Mucosa of rectum (tissue), 2 donors: ENCODE measurements around the gene HDAC9.

Experiments used
- H3K27ac ChIP-seq, 2 donors: one replicate each; pipeline ENCODE4 v1.7.0; 2013; ENCODE audit warnings: inconsistent platforms in 2 of 2, low read depth in 2 of 2, low read length in 2 of 2
- H3K27me3 ChIP-seq, 2 donors: one replicate each; pipeline ENCODE4 v1.7.0; 2013; ENCODE audit warnings: low read length in 2 of 2; ENCODE audit not compliant: control insufficient read depth in 2 of 2, insufficient read depth in 2 of 2
- H3K36me3 ChIP-seq, 2 donors: one replicate each; pipeline ENCODE4 v1.7.0; 2013; ENCODE audit warnings: low read length in 2 of 2; ENCODE audit not compliant: control insufficient read depth in 2 of 2, insufficient read depth in 2 of 2
- H3K4me1 ChIP-seq, 2 donors: one replicate each; pipeline ENCODE4 v1.7.0; 2013; ENCODE audit warnings: low read length in 2 of 2, mild to moderate bottlenecking in 1 of 2; ENCODE audit not compliant: control insufficient read depth in 2 of 2, insufficient read depth in 2 of 2
- H3K4me3 ChIP-seq, 2 donors: one replicate each; pipeline ENCODE4 v1.7.0; 2013; ENCODE audit warnings: low read length in 2 of 2
- H3K9ac ChIP-seq, 2 donors: one replicate each; pipeline ENCODE4 v1.7.0; 2013; ENCODE audit warnings: low read length in 2 of 2, low read depth in 1 of 2, mild to moderate bottlenecking in 1 of 2
- H3K9me3 ChIP-seq, 2 donors: one replicate each; pipeline ENCODE4 v1.7.0; 2013; ENCODE audit warnings: low read length in 2 of 2; ENCODE audit not compliant: control insufficient read depth in 2 of 2
- donor health status: healthy.
- donor health status: Normal muscosa, but diverticular disease.

The HDAC9 gene

GRCh38 chr7:18844735-18845134, 349.2 kb downstream of the HDAC9 start:
- Histone ChIP-seq H3K9ac (no peak overlapping the region), H3K27ac (no peak overlapping the region), H3K4me3 (no peak overlapping the region), H3K9me3 (no peaks in the 10 kb centered on the region), H3K27me3 (no peaks in the 10 kb centered on the region), H3K4me1 (no peaks in the 10 kb centered on the region), H3K36me3 (no peaks in the 10 kb centered on the region)

GRCh38 chr7:18845700-18846099, 350.2 kb downstream of the HDAC9 start:
- Histone ChIP-seq H3K27me3 (no peaks in the 10 kb centered on the region), H3K9me3 (no peaks in the 10 kb centered on the region), H3K4me1 (no peaks in the 10 kb centered on the region), H3K27ac (no peak overlapping the region), H3K36me3 (no peaks in the 10 kb centered on the region), H3K4me3 (no peak overlapping the region), H3K9ac (no peak overlapping the region)

- no peaks in the 10 kb centered on the region for H3K36me3 ChIP-seq
- no peaks in the 10 kb centered on the region for H3K4me1 ChIP-seq
- H3K27ac ChIP-seq, result no peak overlapping the region
- no peak overlapping the region for H3K9ac ChIP-seq
- no peak overlapping the region for H3K4me3 ChIP-seq
- H3K9me3 ChIP-seq, result no peaks in the 10 kb centered on the region
- no peaks in the 10 kb centered on the region for H3K27me3 ChIP-seq
Measured at GRCh38 chr7:18846765-18847215, 351.2 kb downstream of the HDAC9 start.

- no peaks in the 10 kb centered on the region for H3K4me1 ChIP-seq
- no peak overlapping the region for H3K27ac ChIP-seq
- no peaks in the 10 kb centered on the region for H3K36me3 ChIP-seq
- no peaks in the 10 kb centered on the region for H3K27me3 ChIP-seq
- H3K9ac ChIP-seq, result no peak overlapping the region
- H3K9me3 ChIP-seq, result no peaks in the 10 kb centered on the region
- H3K4me3 ChIP-seq, result no peak overlapping the region
Measured at GRCh38 chr7:18849130-18849529, 353.6 kb downstream of the HDAC9 start.

- Histone ChIP-seq H3K4me3 (no peak overlapping the region), H3K9ac (no peak overlapping the region), H3K4me1 (no peaks in the 10 kb centered on the region), H3K36me3 (no peaks in the 10 kb centered on the region), H3K27ac (no peak overlapping the region), H3K9me3 (no peaks in the 10 kb centered on the region), H3K27me3 (no peaks in the 10 kb centered on the region)
Measured at GRCh38 chr7:18855796-18856195, 360.2 kb downstream of the HDAC9 start.

- H3K4me3 ChIP-seq, result no peak overlapping the region
- H3K27me3 ChIP-seq, result no peaks in the 10 kb centered on the region
- H3K4me1 ChIP-seq, result no peaks in the 10 kb centered on the region
- no peak overlapping the region for H3K9ac ChIP-seq
- no peaks in the 10 kb centered on the region for H3K36me3 ChIP-seq
- H3K27ac ChIP-seq, result no peak overlapping the region
- no peaks in the 10 kb centered on the region for H3K9me3 ChIP-seq
Measured at GRCh38 chr7:18858232-18858631, 362.7 kb downstream of the HDAC9 start.

GRCh38 chr7:18859318-18859717, 363.8 kb downstream of the HDAC9 start:
- Histone ChIP-seq H3K9ac (no peak overlapping the region), H3K27me3 (no peaks in the 10 kb centered on the region), H3K27ac (no peak overlapping the region), H3K4me1 (no peaks in the 10 kb centered on the region), H3K4me3 (no peak overlapping the region), H3K9me3 (no peaks in the 10 kb centered on the region), H3K36me3 (no peaks in the 10 kb centered on the region)

GRCh38 chr7:18860221-18860620, 364.7 kb downstream of the HDAC9 start:
- Histone ChIP-seq H3K27ac (no peak overlapping the region), H3K36me3 (no peaks in the 10 kb centered on the region), H3K9ac (no peak overlapping the region), H3K27me3 (no peaks in the 10 kb centered on the region), H3K4me3 (no peak overlapping the region), H3K9me3 (no peaks in the 10 kb centered on the region), H3K4me1 (no peaks in the 10 kb centered on the region)

GRCh38 chr7:18861514-18862118, 366.1 kb downstream of the HDAC9 start:
- H3K27ac ChIP-seq, result no peak overlapping the region
- no peak overlapping the region for H3K4me3 ChIP-seq
- H3K36me3 ChIP-seq, result no peaks in the 10 kb centered on the region
- H3K9me3 ChIP-seq, result no peaks in the 10 kb centered on the region
- H3K4me1 ChIP-seq, result no peaks in the 10 kb centered on the region
- H3K27me3 ChIP-seq, result no peaks in the 10 kb centered on the region
- H3K9ac ChIP-seq, result no peak overlapping the region

GRCh38 chr7:18864967-18865366, 369.4 kb downstream of the HDAC9 start:
- no peak overlapping the region for H3K9ac ChIP-seq
- no peak overlapping the region for H3K27ac ChIP-seq
- no peaks in the 10 kb centered on the region for H3K4me1 ChIP-seq
- H3K36me3 ChIP-seq, result no peaks in the 10 kb centered on the region
- H3K4me3 ChIP-seq, result no peak overlapping the region
- H3K9me3 ChIP-seq, result no peaks in the 10 kb centered on the region
- H3K27me3 ChIP-seq, result no peaks in the 10 kb centered on the region
